ENCODE measurements around the gene CACNA1B.
"Not testable (repeated sequence)": the region's sequence is repeated elsewhere in the genome, so short reads cannot be mapped to it uniquely, and the experiment has no call there.

The CACNA1B gene

GRCh38 chr9:137877506-137878122 is at the start of gene CACNA1B:
Gene CACNA1B, plus strand, starts transcription at chr9:137877782. Its CDS starts 152 bp downstream, at chr9:137877934.
- DNase-seq (ENCODE audit: low spot score) = not testable (repeated sequence)

- no peak for DNase-seq (ENCODE audit: low spot score)
Measured at GRCh38 chr9:137827908-137828526, 49.6 kb upstream of the CACNA1B start.

GRCh38 chr9:137828527-137829259 is 48.9 kb upstream of the CACNA1B start:
- DNase-seq (ENCODE audit: low spot score) = no peak

- no peak for DNase-seq (ENCODE audit: low spot score)
Measured at GRCh38 chr9:137829260-137829996, 48.2 kb upstream of the CACNA1B start.

GRCh38 chr9:137832191-137832700 is 45.3 kb upstream of the CACNA1B start:
- DNase-seq (ENCODE audit: low spot score) = no peak

GRCh38 chr9:137832830-137833590 is 44.6 kb upstream of the CACNA1B start:
- DNase-seq (ENCODE audit: low spot score) = no peak

- DNase-seq (ENCODE audit: low spot score) = no peak
Measured at GRCh38 chr9:137833721-137834613, 43.6 kb upstream of the CACNA1B start.

GRCh38 chr9:137834846-137835546 is 42.6 kb upstream of the CACNA1B start:
- DNase-seq (ENCODE audit: low spot score) = no peak

GRCh38 chr9:137836151-137836830 is 41.3 kb upstream of the CACNA1B start:
- DNase-seq (ENCODE audit: low spot score) = no peak

GRCh38 chr9:137836831-137837241 is 40.7 kb upstream of the CACNA1B start:
- no peak for DNase-seq (ENCODE audit: low spot score)

- no peak for DNase-seq (ENCODE audit: low spot score)
Measured at GRCh38 chr9:137837345-137838278, 40.0 kb upstream of the CACNA1B start.

- DNase-seq (ENCODE audit: low spot score) = no peak
Measured at GRCh38 chr9:137838576-137838975, 39.0 kb upstream of the CACNA1B start.

GRCh38 chr9:137843355-137843754 is 34.2 kb upstream of the CACNA1B start:
- no peak for DNase-seq (ENCODE audit: low spot score)

- no peak for DNase-seq (ENCODE audit: low spot score)
Measured at GRCh38 chr9:137851516-137852267, 25.9 kb upstream of the CACNA1B start.

- no peak for DNase-seq (ENCODE audit: low spot score)
Measured at GRCh38 chr9:137853392-137853995, 24.1 kb upstream of the CACNA1B start.

- no peak for DNase-seq (ENCODE audit: low spot score)
Measured at GRCh38 chr9:137860361-137860760, 17.2 kb upstream of the CACNA1B start.

GRCh38 chr9:137865581-137866145 is 11.9 kb upstream of the CACNA1B start:
- DNase-seq (ENCODE audit: low spot score) = no peak

All from LoVo (cell line).